Thoracic aorta (tissue), 2 donors: ENCODE data around the gene ARHGEF11. TPM values are rescaled to one million over a fixed set of nuclear protein-coding genes. Genes with fewer than 3 reads are reported as not detected.

ENCODE experiments used
- ATAC-seq: fragments of 150-250 bp; one replicate; pipeline ENCODE4 v1.8.0; 2017; ENCODE audit warnings: low read depth; ENCODE audit not compliant: insufficient number of reproducible peaks, low FRiP score
- DNase-seq: peaks from one replicate; pipeline ENCODE4 v3.0.0-alpha.2; 2020; ENCODE audit warnings: low spot score
- H3K27ac ChIP-seq, 2 donors: fragments of 200-600 bp; sonication (generic); 1 replicate in 1 of 2; 2 replicates in 1 of 2; pipeline ENCODE4 v1.5.1; 2016; ENCODE audit warnings: mild to moderate bottlenecking in 2 of 2, moderate library complexity in 2 of 2
- H3K27me3 ChIP-seq: fragments of 200-600 bp; sonication (generic); replicated peaks from 2 replicates; pipeline ENCODE4 v1.6.0; 2016; ENCODE audit warnings: mild to moderate bottlenecking; ENCODE audit not compliant: insufficient read depth
- H3K36me3 ChIP-seq: fragments of 200-600 bp; sonication (generic); one replicate; pipeline ENCODE4 v1.5.1; 2016
- H3K4me1 ChIP-seq, 2 donors: fragments of 200-600 bp; sonication (generic); 1 replicate in 1 of 2; 2 replicates in 1 of 2; pipeline versions ENCODE4 v1.5.1 to v1.6.0; 2016; ENCODE audit warnings: low read depth in 2 of 2, mild to moderate bottlenecking in 1 of 2; ENCODE audit not compliant: control insufficient read depth in 1 of 2
- H3K4me3 ChIP-seq: fragments of 200-600 bp; sonication (generic); 2 replicates; pipeline ENCODE4 v1.5.1; 2016; ENCODE audit warnings: mild to moderate bottlenecking
- H3K9me3 ChIP-seq: fragments of 200-600 bp; sonication (generic); 2 replicates; pipeline ENCODE4 v1.5.1; 2016
- total RNA-seq, 2 donors: library from RNA; depleted of rRNA; stranded (reverse); fragments of >200 nt; gene quantifications; one replicate each; pipeline versions ENCODE4 v1.1.0 to v1.2.3, GENCODE V29; 2016
- TF ChIP-seq, protein P1 (sequence below): fragments of 200-600 bp; sonication (generic); IDR thresholded peaks from one replicate; pipeline ENCODE4 v1.5.1; 2019; ENCODE audit warnings: antibody characterized with exemption

The ARHGEF11 gene
- total RNA-seq, 2 donors from 2014 or later = 40.3 to 40.6 TPM

DNA sequence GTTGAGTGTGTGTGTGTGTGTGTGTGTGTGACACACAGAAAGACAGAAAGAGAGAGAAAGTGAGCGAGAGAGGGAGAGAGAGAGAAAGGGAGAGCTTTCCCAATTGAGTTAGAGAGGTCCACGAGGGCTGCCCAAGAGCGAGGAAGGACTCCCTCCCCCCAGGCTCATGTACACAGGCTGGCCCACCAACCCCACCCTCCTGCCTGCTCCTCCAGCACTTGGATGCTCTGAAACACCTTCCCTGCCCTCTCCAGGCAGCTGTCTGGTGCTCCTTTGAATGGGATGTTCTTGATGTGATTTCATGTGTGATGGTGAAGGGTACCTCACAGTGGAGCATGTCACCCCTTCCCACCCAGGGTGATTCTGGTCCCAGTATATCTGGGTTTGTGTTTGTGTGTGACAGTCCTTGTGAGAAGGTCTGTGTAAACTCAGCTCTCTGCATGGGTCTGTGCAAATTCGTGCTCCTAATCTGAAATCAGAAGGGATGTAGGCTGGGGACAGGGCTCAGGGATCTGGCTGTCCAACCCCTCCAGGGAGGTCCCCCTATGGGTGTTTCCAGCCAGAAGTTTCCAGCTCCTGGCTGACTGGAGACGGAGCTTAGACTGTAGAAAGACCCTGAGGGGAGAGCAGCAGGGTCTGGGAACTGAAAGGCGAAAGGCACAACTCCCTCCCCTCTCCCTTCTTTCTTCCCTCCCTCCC, 158.8 kb downstream of the ARHGEF11 start:
- TF ChIP-seq, protein P1, sequence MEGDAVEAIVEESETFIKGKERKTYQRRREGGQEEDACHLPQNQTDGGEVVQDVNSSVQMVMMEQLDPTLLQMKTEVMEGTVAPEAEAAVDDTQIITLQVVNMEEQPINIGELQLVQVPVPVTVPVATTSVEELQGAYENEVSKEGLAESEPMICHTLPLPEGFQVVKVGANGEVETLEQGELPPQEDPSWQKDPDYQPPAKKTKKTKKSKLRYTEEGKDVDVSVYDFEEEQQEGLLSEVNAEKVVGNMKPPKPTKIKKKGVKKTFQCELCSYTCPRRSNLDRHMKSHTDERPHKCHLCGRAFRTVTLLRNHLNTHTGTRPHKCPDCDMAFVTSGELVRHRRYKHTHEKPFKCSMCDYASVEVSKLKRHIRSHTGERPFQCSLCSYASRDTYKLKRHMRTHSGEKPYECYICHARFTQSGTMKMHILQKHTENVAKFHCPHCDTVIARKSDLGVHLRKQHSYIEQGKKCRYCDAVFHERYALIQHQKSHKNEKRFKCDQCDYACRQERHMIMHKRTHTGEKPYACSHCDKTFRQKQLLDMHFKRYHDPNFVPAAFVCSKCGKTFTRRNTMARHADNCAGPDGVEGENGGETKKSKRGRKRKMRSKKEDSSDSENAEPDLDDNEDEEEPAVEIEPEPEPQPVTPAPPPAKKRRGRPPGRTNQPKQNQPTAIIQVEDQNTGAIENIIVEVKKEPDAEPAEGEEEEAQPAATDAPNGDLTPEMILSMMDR = no peak
- Histone ChIP-seq H3K4me1 (no peaks in the 10 kb centered on the region), H3K36me3 (no peaks in the 10 kb centered on the region), H3K9me3 (no peaks in the 10 kb centered on the region), H3K4me3 (no peak overlapping the region), H3K27ac (no peak overlapping the region), H3K27me3 (no peaks in the 10 kb centered on the region)
- DNase-seq = no peak
- ATAC-seq = no peak

DNA sequence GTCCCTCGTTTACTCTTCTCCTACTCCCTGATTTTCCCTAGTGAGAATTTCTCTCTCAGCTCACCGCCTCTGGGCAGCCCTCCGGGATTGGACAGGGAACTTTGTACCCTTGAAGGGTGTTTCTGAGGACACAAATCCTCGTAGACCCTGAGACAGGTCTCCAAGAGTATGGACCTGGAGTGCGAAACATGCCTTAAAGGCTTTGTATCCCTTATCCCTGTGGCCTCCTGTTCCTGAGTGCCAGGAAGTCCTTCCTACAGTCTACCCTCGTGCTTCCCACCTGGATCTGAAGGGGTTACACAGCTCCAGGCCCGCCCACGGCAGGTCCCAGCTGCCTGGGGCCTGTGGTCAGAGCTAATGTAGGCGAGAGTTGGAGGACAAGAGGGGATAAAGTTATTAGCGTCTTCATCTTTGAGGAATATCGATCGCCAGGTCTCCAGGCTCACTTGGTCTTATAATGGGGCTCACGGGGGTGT, 159.6 kb downstream of the ARHGEF11 start:
- no peak overlapping the region for H3K27ac ChIP-seq
- TF ChIP-seq, protein P1 = no peak
- ATAC-seq (no peak), DNase-seq (no peak)
- no peak overlapping the region for H3K4me3 ChIP-seq
- H3K9me3 ChIP-seq = no peaks in the 10 kb centered on the region
- no peaks in the 10 kb centered on the region for H3K4me1 ChIP-seq
- no peaks in the 10 kb centered on the region for H3K27me3 ChIP-seq
- no peaks in the 10 kb centered on the region for H3K36me3 ChIP-seq

DNA sequence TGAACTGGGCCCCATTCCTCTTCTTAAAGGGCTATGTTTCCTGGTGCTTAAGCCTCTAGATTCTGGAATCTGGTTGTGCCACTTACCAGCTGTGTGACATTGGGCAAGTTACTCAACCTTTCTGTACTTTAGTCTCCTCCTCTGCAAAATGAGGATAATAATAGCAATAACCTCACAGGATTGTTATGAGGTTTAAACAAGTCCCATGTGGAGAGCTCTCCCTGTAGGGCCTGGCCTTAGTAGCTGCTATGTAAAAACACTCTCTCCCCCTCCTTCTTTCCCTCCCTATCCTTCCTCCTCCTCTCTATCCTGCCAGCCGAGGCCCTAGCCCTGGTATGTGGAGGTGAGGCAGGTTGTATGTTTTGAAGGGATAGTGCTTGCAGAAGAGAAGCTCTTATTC, 160.2 kb downstream of the ARHGEF11 start:
- TF ChIP-seq, protein P1 = no peak
- Histone ChIP-seq H3K27ac (no peak overlapping the region), H3K9me3 (no peaks in the 10 kb centered on the region), H3K4me3 (no peak overlapping the region), H3K36me3 (no peaks in the 10 kb centered on the region), H3K27me3 (no peaks in the 10 kb centered on the region), H3K4me1 (no peaks in the 10 kb centered on the region)
- DNase-seq (no peak), ATAC-seq (no peak)

Other genes with a start within 250 kb of the ARHGEF11 start
- 1 to 10 TPM in 1 of 2 donors, under 1 TPM in 1; 0.81 to 1.1 TPM for gene SH2D2A, start 228.9 kb downstream of the ARHGEF11 start, total RNA-seq
- not detected for gene INSRR, start 186.6 kb downstream of the ARHGEF11 start, total RNA-seq
- under 1 TPM; 0.42 to 0.81 TPM for gene NTRK1, start 184.9 kb downstream of the ARHGEF11 start, total RNA-seq
- 10 to 100 TPM; 31.0 to 34.9 TPM for gene PEAR1, start 152.0 kb downstream of the ARHGEF11 start, total RNA-seq
- not detected for gene LRRC71, start 125.1 kb downstream of the ARHGEF11 start, total RNA-seq
- not detected for gene ETV3L, start 54.1 kb upstream of the ARHGEF11 start, total RNA-seq
- 10 to 100 TPM; 11.8 to 31.7 TPM for gene ETV3, start 92.7 kb upstream of the ARHGEF11 start, total RNA-seq